ENCODE data around the gene CAMTA1.

DNA sequence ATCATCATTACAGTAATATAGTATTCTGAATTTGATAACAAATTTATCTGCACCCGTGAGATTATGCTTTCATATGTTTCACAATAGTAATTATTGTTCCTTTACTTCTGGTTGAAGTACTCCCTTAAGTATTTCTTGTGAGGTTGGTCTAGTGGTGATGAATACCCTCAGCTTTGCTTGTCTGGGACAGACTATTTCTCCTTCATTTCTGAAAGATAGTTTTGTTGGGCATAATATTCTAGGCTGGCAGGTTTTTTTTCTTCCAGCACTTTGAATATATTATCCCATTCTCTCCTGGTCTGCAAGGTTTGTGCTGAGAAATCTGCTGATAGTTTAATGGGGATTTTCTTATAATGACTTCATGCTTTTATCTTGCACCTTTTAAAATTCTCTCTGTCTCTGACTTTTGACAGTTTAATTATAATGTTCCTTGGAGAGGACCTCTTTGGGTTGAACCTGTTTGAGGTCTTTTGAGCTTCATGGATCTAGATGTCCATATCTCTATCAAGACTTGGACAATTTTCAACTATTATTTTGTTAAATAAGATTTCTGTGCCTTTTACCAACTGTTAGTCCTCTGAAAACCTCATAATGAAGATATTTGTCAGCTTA is 614.4 kb downstream of the CAMTA1 start:
- TF ChIP-seq SP1 (IDR thresholded peaks at IDR 0.05), result no peak
- TF ChIP-seq NFRKB (IDR thresholded peaks at IDR 0.05), result no peak
- TF ChIP-seq FOXA1 (IDR thresholded peaks at IDR 0.05), result no peak
- TF ChIP-seq, protein P1, sequence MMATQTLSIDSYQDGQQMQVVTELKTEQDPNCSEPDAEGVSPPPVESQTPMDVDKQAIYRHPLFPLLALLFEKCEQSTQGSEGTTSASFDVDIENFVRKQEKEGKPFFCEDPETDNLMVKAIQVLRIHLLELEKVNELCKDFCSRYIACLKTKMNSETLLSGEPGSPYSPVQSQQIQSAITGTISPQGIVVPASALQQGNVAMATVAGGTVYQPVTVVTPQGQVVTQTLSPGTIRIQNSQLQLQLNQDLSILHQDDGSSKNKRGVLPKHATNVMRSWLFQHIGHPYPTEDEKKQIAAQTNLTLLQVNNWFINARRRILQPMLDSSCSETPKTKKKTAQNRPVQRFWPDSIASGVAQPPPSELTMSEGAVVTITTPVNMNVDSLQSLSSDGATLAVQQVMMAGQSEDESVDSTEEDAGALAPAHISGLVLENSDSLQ (IDR thresholded peaks at IDR 0.05), result no peak
- no peak for TF ChIP-seq HDGF (IDR thresholded peaks at IDR 0.05; ENCODE audit: borderline replicate concordance)
- no peak for TF ChIP-seq ZNF384 (IDR thresholded peaks at IDR 0.05)
- TF ChIP-seq SUZ12 (IDR thresholded peaks at IDR 0.05), result no peak
- no peak for TF ChIP-seq L3MBTL2 (conservative IDR thresholded peaks at IDR 0.05)
- TF ChIP-seq TARDBP (IDR thresholded peaks at IDR 0.05), result no peak
- no peak for TF ChIP-seq ARNT (IDR thresholded peaks at IDR 0.05)
- TF ChIP-seq FOXM1 (IDR thresholded peaks at IDR 0.05; ENCODE audit: borderline replicate concordance), result no peak
- no peak for TF ChIP-seq BHLHE40 (IDR thresholded peaks at IDR 0.05; ENCODE audit: borderline replicate concordance)
